Fibroblast of mammary gland (primary cell): ENCODE data around the gene GFI1B.
"Not testable (repeated sequence)": the region's sequence is repeated elsewhere in the genome, so short reads cannot be mapped to it uniquely, and the experiment has no call there.

ENCODE experiments used
- DNase-seq: peaks from one replicate; pipeline ENCODE4 v3.0.0-alpha.2; 2010; ENCODE audit warnings: low read depth
- H3K4me3 ChIP-seq: 2 replicates; pipeline ENCODE4 v1.5.1; 2011; ENCODE audit warnings: low read depth, mild to moderate bottlenecking, low read length, moderate library complexity; ENCODE audit not compliant: control insufficient read depth
- CTCF ChIP-seq: conservative IDR thresholded peaks from 2 replicates; pipeline ENCODE4 v1.5.1; 2011; ENCODE audit warnings: low read depth, low read length, inconsistent platforms; ENCODE audit not compliant: control insufficient read depth, insufficient read depth

Gene GFI1B

DNA sequence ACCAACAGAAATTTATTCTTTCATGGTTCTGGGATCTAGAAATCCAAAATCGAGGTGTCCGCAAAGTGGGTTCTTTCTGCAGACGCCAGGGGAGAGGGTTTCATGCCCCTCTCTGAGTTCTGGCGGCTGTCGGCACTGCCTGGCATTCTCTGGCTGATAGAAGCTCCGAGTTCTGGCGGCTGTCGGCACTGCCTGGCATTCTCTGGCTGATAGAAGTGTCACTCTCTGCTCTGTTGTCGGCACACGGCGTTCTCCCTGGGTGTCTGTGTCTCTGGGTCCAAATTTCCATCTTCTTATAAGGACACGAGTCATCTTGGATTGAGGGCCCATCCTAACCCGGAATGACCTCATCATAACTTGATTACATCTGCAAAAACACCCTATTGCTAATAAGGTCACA, 7.6 kb downstream of the GFI1B start:
- no peak overlapping the region for H3K4me3 ChIP-seq
- TF ChIP-seq CTCF, result no peak
- DNase-seq, result no peak

DNA sequence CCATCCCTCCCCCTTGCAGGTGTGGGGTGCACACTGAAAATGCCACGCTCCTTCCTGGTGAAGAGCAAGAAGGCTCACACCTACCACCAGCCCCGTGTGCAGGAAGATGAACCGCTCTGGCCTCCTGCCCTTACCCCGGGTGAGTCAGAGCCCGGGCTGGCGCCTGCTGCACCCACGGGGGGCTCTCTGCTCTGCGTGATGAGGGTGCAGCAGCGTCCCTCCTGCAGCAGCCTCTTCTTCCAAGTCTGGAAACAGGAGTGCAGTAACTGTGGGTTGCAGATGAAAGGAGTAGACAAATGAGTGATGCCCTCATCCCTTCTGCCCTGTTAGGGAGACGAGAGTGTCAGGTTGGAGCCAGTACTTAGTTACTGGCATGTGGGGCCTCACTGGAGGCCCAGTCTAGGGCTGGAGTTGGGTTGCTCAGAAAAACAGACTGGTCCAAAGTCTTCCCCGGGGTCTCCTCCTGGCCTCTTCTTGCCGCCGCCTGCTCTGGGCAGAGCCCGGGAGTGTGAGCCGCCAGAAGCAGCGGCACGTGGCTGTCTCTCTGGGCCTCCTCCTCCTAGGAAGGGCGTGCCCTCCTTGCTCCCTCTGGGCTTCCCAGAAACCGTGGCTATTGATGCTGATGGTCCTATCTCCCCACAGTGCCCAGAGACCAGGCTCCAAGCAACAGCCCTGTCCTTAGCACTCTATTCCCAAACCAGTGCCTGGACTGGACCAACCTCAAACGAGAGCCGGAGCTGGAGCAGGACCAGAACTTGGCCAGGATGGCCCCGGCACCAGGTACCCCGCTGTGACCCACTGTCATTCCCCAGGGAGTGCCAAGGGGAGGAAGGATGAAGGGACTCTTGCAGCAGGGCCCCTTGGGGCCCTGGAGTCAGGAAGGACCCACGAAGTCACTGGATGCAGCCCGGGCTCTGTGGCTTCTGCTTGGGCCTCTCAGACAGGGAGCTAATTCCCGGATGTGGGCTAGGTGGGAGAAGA, 8.4 kb downstream of the GFI1B start:
- no peak for TF ChIP-seq CTCF
- H3K4me3 ChIP-seq, result no peak overlapping the region
- peak; percentile 5 for DNase-seq

DNA sequence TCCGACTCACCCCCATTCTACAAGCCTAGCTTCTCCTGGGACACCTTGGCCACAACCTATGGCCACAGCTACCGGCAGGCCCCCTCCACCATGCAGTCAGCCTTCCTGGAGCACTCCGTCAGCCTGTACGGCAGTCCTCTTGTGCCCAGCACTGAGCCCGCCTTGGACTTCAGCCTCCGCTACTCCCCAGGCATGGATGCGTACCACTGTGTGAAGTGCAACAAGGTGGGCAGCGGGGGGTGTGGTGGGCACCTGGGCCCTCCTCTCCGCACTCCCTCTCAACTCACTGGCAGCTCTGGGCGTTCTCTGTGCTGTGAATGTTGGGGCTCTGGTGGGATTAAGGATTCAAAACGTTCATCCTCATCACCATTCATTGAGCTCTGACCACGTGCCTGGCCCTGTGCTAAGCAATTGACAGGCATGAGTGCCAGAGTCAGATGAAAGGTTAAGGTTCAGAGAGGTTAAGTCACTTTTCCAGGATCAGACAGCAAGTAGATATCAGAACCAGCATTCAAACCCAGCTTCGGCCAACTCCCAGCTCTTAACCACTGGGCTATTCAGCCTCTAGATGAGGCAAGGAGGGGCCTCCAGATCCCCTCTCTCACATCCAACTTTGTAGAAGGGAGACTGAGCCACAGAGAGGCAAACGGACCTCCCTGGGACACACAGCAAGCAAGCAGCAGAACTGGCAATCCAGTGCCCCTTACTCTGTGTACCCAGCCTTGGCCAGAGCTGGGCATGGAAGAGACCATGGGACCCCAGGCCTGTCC, 9.9 kb downstream of the GFI1B start:
- no peak overlapping the region for H3K4me3 ChIP-seq
- no peak for DNase-seq
- no peak for TF ChIP-seq CTCF

DNA sequence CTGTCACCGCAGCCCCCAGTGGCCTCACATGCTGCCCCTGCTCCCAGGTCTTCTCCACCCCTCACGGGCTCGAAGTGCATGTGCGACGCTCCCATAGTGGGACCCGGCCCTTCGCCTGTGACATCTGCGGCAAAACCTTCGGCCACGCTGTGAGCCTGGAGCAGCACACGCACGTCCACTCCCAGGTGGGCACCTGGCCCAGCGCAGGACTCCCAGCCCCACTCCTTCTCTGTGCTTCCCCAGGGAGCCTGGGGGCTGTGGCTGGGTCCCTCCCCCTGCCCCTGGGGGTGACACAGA, 10.5 kb downstream of the GFI1B start:
- H3K4me3 ChIP-seq, result no peak overlapping the region
- no peak for TF ChIP-seq CTCF
- no peak for DNase-seq

- no peak for TF ChIP-seq CTCF
- DNase-seq, result no peak
- H3K4me3 ChIP-seq, result no peak overlapping the region
Measured at GRCh38 chr9:132989414-132989996, 11.0 kb downstream of the GFI1B start.

DNA sequence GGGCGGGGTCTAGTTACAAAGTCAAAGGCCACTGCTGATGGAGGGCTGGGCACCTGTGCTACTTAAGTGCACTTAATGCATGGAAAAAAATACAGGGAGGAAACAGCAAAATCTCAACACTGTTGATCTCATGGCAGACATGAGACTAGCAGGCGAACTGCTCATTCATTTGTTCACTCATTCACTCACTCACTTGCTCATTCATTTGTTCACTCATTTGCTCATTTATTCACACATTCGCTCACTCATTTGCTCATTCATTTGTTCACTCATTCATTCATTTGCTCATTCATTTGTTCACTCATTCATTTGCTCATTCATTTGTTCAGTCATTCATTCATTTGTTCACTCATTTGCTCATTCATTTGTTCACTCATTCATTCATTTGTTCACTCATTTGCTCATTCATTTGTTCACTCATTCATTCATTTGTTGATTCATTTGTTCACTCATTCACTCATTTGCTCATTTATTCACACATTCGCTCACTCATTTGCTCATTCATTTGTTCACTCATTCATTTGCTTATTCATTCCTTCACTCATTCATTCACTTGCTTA, 11.6 kb downstream of the GFI1B start:
- DNase-seq, result peak; percentile 15

More for the DNA sequence above, 11.6 kb downstream of the GFI1B start:
- not testable (repeated sequence) for H3K4me3 ChIP-seq
